ENCODE measurements around the gene IER5.

- TF ChIP-seq RFX5 (IDR thresholded peaks at IDR 0.05) (no peak), RARB (CRISPR knock-in tag; IDR thresholded peaks at IDR 0.05) (no peak), CTCF (IDR thresholded peaks at IDR 0.05) (no peak), SREBF2 (IDR thresholded peaks at IDR 0.05) (no peak)
Observed at GRCh38 chr1:181103399-181103798, 14.9 kb downstream of the IER5 start.
